Progenitor cell of endocrine pancreas (in vitro differentiated cells): ENCODE data around the gene PNKD. TPM values are rescaled to one million over a fixed set of nuclear protein-coding genes. Genes with fewer than 3 reads are reported as not detected.

Source experiments
- DNase-seq: peaks from one replicate; pipeline ENCODE4 v3.0.0; 2021; ENCODE audit warnings: low spot score; ENCODE audit not compliant: unreplicated experiment
- H3K27ac Mint-ChIP-seq: 2 replicates; pipeline ENCODE4 v1.8.0; 2021; ENCODE audit warnings: mild to moderate bottlenecking, moderate library complexity, mixed read lengths
- H3K27me3 Mint-ChIP-seq: 2 replicates; pipeline ENCODE4 v1.8.0; 2021; ENCODE audit warnings: mixed read lengths
- H3K36me3 Mint-ChIP-seq: 2 replicates; pipeline ENCODE4 v1.8.0; 2022; ENCODE audit warnings: mixed read lengths; ENCODE audit not compliant: insufficient read depth
- H3K4me1 Mint-ChIP-seq: 2 replicates; pipeline ENCODE4 v1.8.0; 2021; ENCODE audit warnings: low read depth, mixed read lengths
- H3K4me3 Mint-ChIP-seq: 2 replicates; pipeline ENCODE4 v1.8.0; 2021; ENCODE audit warnings: low read depth, mild to moderate bottlenecking, moderate library complexity, mixed read lengths
- H3K9me3 Mint-ChIP-seq: 2 replicates; pipeline ENCODE4 v1.8.0; 2021; ENCODE audit warnings: low read depth, mixed read lengths
- CTCF ChIP-seq: fragments of 200-600 bp; sonication (generic); IDR thresholded peaks from one replicate; pipeline ENCODE4 v1.5.0; 2021; ENCODE audit warnings: antibody characterized with exemption, mild to moderate bottlenecking; ENCODE audit not compliant: unreplicated experiment
- total RNA-seq: library from RNA; stranded (reverse); gene quantifications from 2 replicates; pipeline ENCODE4 v1.2.1, GENCODE V29; 2021

The PNKD gene
- total RNA-seq, 1 donor from 2014 or later: 54.3 TPM

DNA sequence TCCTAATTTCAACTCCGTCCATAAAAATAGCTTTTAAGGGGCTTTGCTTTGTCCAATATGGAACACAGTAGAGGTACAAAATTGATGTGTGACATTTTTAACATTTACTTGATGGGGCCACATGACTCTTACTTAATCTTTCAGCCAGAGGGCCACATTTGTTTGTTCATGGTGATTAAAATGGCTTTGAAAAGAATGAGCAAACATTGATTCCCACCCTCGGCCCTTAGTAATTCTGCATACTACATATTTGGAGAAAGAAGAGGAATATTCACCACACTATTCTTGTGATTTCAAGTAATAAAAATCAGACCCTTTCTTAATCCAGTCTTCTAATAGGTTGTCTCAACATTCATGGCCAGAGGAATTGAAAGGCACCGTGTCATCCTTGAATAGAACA, 35.8 kb upstream of the PNKD start:
- no peak overlapping the region for H3K4me3 Mint-ChIP-seq
- peaks cover 22% of the 10 kb centered on the region for H3K4me1 Mint-ChIP-seq
- no peaks in the 10 kb centered on the region for H3K9me3 Mint-ChIP-seq
- H3K36me3 Mint-ChIP-seq: peaks cover 42% of the 10 kb centered on the region
- DNase-seq: no peak
- H3K27ac Mint-ChIP-seq: peak overlapping the region; percentile 46
- TF ChIP-seq CTCF: no peak
- H3K27me3 Mint-ChIP-seq: no peaks in the 10 kb centered on the region

DNA sequence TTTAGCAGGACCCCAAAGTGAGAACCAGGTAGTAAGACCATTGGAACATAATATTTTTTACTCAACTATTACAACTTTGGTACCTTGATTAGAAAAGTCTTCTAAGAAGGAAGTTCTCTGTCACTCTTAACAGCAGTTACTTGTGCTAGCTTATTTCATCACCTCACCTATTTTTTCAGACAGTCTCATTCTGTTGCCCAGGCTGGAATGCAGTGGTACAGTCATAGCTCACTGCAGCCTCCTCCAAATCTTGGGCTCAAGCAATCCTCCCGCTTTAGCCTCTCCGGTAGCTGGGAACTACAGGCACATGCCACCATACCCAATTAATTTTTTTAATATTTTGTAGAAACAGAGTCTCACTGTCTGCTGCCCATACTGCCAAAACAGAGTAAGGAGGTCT, 35.3 kb upstream of the PNKD start:
- no peak for TF ChIP-seq CTCF
- no peak for DNase-seq
- Mint-ChIP-seq H3K4me1 (peaks cover 22% of the 10 kb centered on the region), H3K27ac (peak overlapping the region; percentile 74), H3K4me3 (no peak overlapping the region), H3K27me3 (no peaks in the 10 kb centered on the region), H3K36me3 (peaks cover 42% of the 10 kb centered on the region), H3K9me3 (no peaks in the 10 kb centered on the region)

GRCh38 chr2:218236829-218237228, 33.5 kb upstream of the PNKD start:
- TF ChIP-seq CTCF: no peak
- H3K27me3 Mint-ChIP-seq: no peaks in the 10 kb centered on the region
- H3K9me3 Mint-ChIP-seq: no peaks in the 10 kb centered on the region
- H3K4me3 Mint-ChIP-seq: no peak overlapping the region
- DNase-seq: no peak
- H3K27ac Mint-ChIP-seq: no peak overlapping the region
- peaks cover 16% of the 10 kb centered on the region for H3K4me1 Mint-ChIP-seq
- peaks cover 35% of the 10 kb centered on the region for H3K36me3 Mint-ChIP-seq

- Mint-ChIP-seq H3K27ac (no peak overlapping the region), H3K4me1 (peaks cover 11% of the 10 kb centered on the region), H3K27me3 (no peaks in the 10 kb centered on the region), H3K4me3 (no peak overlapping the region), H3K9me3 (no peaks in the 10 kb centered on the region), H3K36me3 (peaks cover 37% of the 10 kb centered on the region)
- no peak for TF ChIP-seq CTCF
- no peak for DNase-seq
Measured at GRCh38 chr2:218238887-218239286, 31.4 kb upstream of the PNKD start.

DNA sequence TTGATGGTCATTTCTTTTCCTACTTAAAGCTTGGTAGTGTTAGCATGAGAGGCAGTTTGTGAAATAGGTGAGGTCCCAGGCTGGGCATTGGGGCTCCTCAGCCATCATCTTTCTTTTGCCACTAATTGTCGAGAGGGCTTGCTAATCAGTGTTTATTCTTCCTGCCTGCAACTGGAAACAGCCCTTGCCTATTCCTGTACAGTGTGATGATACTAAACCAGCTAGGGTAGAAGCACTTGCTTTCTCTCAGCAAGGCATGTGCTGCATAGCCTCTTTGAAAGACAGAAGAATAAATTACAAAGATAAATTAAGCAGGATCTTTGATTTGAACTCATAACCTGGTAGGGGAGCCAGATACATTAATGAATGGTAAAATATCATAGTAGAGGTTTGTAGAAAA, 26.1 kb upstream of the PNKD start:
- Mint-ChIP-seq H3K27me3 (no peaks in the 10 kb centered on the region), H3K4me1 (no peaks in the 10 kb centered on the region), H3K36me3 (peaks cover 29% of the 10 kb centered on the region), H3K27ac (no peak overlapping the region), H3K9me3 (no peaks in the 10 kb centered on the region), H3K4me3 (no peak overlapping the region)
- TF ChIP-seq CTCF: no peak
- no peak for DNase-seq
